IMR-90 (cell line): ENCODE measurements around the gene IGF2R. TPM values are rescaled to one million over a fixed set of nuclear protein-coding genes. Genes with fewer than 3 reads are reported as not detected.

Source experiments
- ATAC-seq: fragments of 200-7000 bp; cut with Tn5 transposase; 2 replicates; pipeline ENCODE4 v1.9.1; 2020; ENCODE audit warnings: low read depth, mild to moderate bottlenecking, moderate library complexity
- BruUV-seq: library from RNA; stranded (reverse); fragments of 400-500 nt; replicated peaks from 2 replicates; lab custom pipeline; 2021; lab: Mats Ljungman, UMichigan
- CTCF ChIA-PET: fragments of 300-600 bp; formaldehyde crosslinking; extraction: SDS; loops from one replicate; lab custom pipeline; 2021; ENCODE audit warnings: antibody characterized with exemption; lab: Yijun Ruan, JAX
- POLR2A ChIA-PET: fragments of 300-600 bp; sonication (Branson Sonifier 250); formaldehyde crosslinking; loops from one replicate; lab custom pipeline; 2022; ENCODE audit warnings: antibody characterized with exemption; ENCODE audit not compliant: unreplicated experiment; lab: Charles Lee
- DNase-seq: peaks from one replicate; pipeline ENCODE4 v3.0.0; 2013
- H2AFZ ChIP-seq: replicated peaks from 2 replicates; pipeline ENCODE3; 2013; ENCODE audit warnings: low read length, mild to moderate bottlenecking; ENCODE audit not compliant: poor library complexity
- H2AK5ac ChIP-seq: 2 replicates; pipeline ENCODE4 v1.6.1; 2013; ENCODE audit warnings: low read depth, low read length, inconsistent platforms
- H2AK9ac ChIP-seq: replicated peaks from 2 replicates; pipeline ENCODE3; 2013; ENCODE audit warnings: mild to moderate bottlenecking, low read depth, low read length, moderate library complexity; ENCODE audit not compliant: poor library complexity
- H2BK120ac ChIP-seq: 2 replicates; pipeline ENCODE4 v1.6.1; 2013; ENCODE audit warnings: low read depth, low read length, inconsistent platforms
- H2BK15ac ChIP-seq: 3 replicates; pipeline ENCODE4 v1.6.1; 2013; ENCODE audit warnings: low read depth, low read length, inconsistent platforms
- H2BK20ac ChIP-seq: 2 replicates; pipeline ENCODE4 v1.6.1; 2013; ENCODE audit warnings: low read depth, mild to moderate bottlenecking, inconsistent platforms, low read length, moderate library complexity
- H2BK5ac ChIP-seq: 2 replicates; pipeline ENCODE4 v1.6.1; 2013; ENCODE audit warnings: mild to moderate bottlenecking, low read depth, low read length, inconsistent platforms; ENCODE audit not compliant: poor library complexity, severe bottlenecking
- H3K14ac ChIP-seq: replicated peaks from 2 replicates; pipeline ENCODE4 v1.6.1; 2013; ENCODE audit warnings: low read depth, low read length, inconsistent platforms
- H3K18ac ChIP-seq: 2 replicates; pipeline ENCODE4 v1.6.1; 2013; ENCODE audit warnings: low read depth, low read length, control low read depth
- H3K23ac ChIP-seq: 2 replicates; pipeline ENCODE4 v1.6.1; 2013; ENCODE audit warnings: low read depth, low read length, inconsistent platforms
- H3K27ac ChIP-seq: 2 replicates; pipeline ENCODE4 v1.5.1; 2013; ENCODE audit warnings: mild to moderate bottlenecking, control low read depth, low read length; ENCODE audit not compliant: insufficient read depth
- H3K27me3 ChIP-seq: 2 replicates; pipeline ENCODE4 v1.6.1; 2013; ENCODE audit warnings: low read length; ENCODE audit not compliant: control insufficient read depth, insufficient read depth
- H3K36me3 ChIP-seq: 2 replicates; pipeline ENCODE4 v1.6.1; 2013; ENCODE audit warnings: low read length, mixed read lengths; ENCODE audit not compliant: control insufficient read depth, insufficient read depth
- H3K4ac ChIP-seq: 2 replicates; pipeline ENCODE4 v1.6.1; 2013; ENCODE audit warnings: low read depth, low read length, inconsistent platforms
- H3K4me1 ChIP-seq: 2 replicates; pipeline ENCODE4 v1.6.1; 2013; ENCODE audit warnings: low read length, mixed read lengths; ENCODE audit not compliant: control insufficient read depth, insufficient read depth
- H3K4me2 ChIP-seq: 2 replicates; pipeline ENCODE4 v1.6.1; 2013; ENCODE audit warnings: low read depth, mild to moderate bottlenecking, control low read depth, low read length, moderate library complexity
- H3K4me3 ChIP-seq: 2 replicates; pipeline ENCODE4 v1.5.1; 2013; ENCODE audit warnings: low read depth, mild to moderate bottlenecking, control low read depth, low read length, moderate library complexity; ENCODE audit not compliant: insufficient read depth
- H3K56ac ChIP-seq: 2 replicates; pipeline ENCODE4 v1.6.1; 2013; ENCODE audit warnings: low read length, inconsistent platforms; ENCODE audit not compliant: insufficient read depth; ENCODE audit errors: extremely low read depth
- H3K79me1 ChIP-seq, 2 experiments: 2 replicates each; pipeline ENCODE4 v1.6.1; 2013; ENCODE audit warnings: low read length in 2 of 2, inconsistent platforms in 1 of 2, low read depth in 1 of 2
- H3K9ac ChIP-seq: 2 replicates; pipeline ENCODE4 v1.6.1; 2013; ENCODE audit warnings: low read depth, low read length, control low read depth
- H3K9me1 ChIP-seq: 2 replicates; pipeline ENCODE4 v1.6.1; 2013; ENCODE audit warnings: low read length, inconsistent platforms; ENCODE audit not compliant: insufficient read depth
- H3K9me3 ChIP-seq: 2 replicates; pipeline ENCODE4 v1.6.1; 2013; ENCODE audit warnings: low read length; ENCODE audit not compliant: control insufficient read depth, insufficient read depth
- H4K20me1 ChIP-seq: 2 replicates; pipeline ENCODE4 v1.6.1; 2013; ENCODE audit warnings: low read length, inconsistent platforms; ENCODE audit not compliant: insufficient read depth
- H4K5ac ChIP-seq: 2 replicates; pipeline ENCODE4 v1.6.1; 2013; ENCODE audit warnings: mild to moderate bottlenecking, low read depth, low read length, control low read depth
- H4K8ac ChIP-seq, 2 experiments: 2 replicates each; pipeline ENCODE4 v1.6.1; 2013; ENCODE audit warnings: low read depth in 2 of 2, low read length in 2 of 2, control low read depth in 1 of 2, inconsistent platforms in 1 of 2
- H4K91ac ChIP-seq: 2 replicates; pipeline ENCODE4 v1.6.1; 2013; ENCODE audit warnings: low read depth, low read length, inconsistent platforms; ENCODE audit not compliant: insufficient read depth
- BHLHE40 ChIP-seq: fragments of 150-350 bp; IDR thresholded peaks from 2 replicates; pipeline ENCODE4 v1.6.1; 2016; ENCODE audit warnings: mild to moderate bottlenecking, low read depth, low read length
- CEBPB ChIP-seq: IDR thresholded peaks from 2 replicates; pipeline ENCODE4 v1.6.1; 2012; ENCODE audit warnings: low read depth, low read length, improper control_type of control experiment
- CHD1 ChIP-seq: IDR thresholded peaks from 2 replicates; pipeline ENCODE4 v1.6.1; 2012; ENCODE audit warnings: low read depth, low read length, improper control_type of control experiment
- CTCF ChIP-seq: conservative IDR thresholded peaks from 2 replicates; pipeline ENCODE4 v1.5.1; 2012; ENCODE audit warnings: mild to moderate bottlenecking, low read depth, low read length, improper control_type of control experiment
- ELK1 ChIP-seq: fragments of 150-350 bp; IDR thresholded peaks from 2 replicates; pipeline ENCODE4 v1.6.1; 2016; ENCODE audit warnings: low read depth, mild to moderate bottlenecking, low read length, moderate library complexity, borderline replicate concordance
- MAFK ChIP-seq: IDR thresholded peaks from 2 replicates; pipeline ENCODE4 v1.6.1; 2012; ENCODE audit warnings: low read depth, low read length, improper control_type of control experiment
- MAZ ChIP-seq: IDR thresholded peaks from 2 replicates; pipeline ENCODE4 v1.6.1; 2012; ENCODE audit warnings: low read depth, mild to moderate bottlenecking, low read length, improper control_type of control experiment, moderate library complexity, borderline replicate concordance
- MXI1 ChIP-seq: IDR thresholded peaks from 2 replicates; pipeline ENCODE4 v1.6.1; 2012; ENCODE audit warnings: low read depth, mild to moderate bottlenecking, low read length, moderate library complexity, borderline replicate concordance
- NFE2L2 ChIP-seq: fragments of 150-350 bp; IDR thresholded peaks from 2 replicates; pipeline ENCODE4 v1.6.1; 2016; ENCODE audit warnings: low read depth, mild to moderate bottlenecking, low read length
- POLR2A ChIP-seq: IDR thresholded peaks from 2 replicates; pipeline ENCODE4 v1.6.1; 2012; ENCODE audit warnings: mild to moderate bottlenecking, low read depth, low read length
- RCOR1 ChIP-seq: IDR thresholded peaks from 2 replicates; pipeline ENCODE4 v1.6.1; 2012; ENCODE audit warnings: mild to moderate bottlenecking, low read length, improper control_type of control experiment; ENCODE audit not compliant: insufficient replicate concordance
- RFX5 ChIP-seq: IDR thresholded peaks from 2 replicates; pipeline ENCODE4 v1.8.0; 2012; ENCODE audit warnings: low read depth, mild to moderate bottlenecking, low read length, moderate library complexity
- SMC3 ChIP-seq: fragments of 150-350 bp; IDR thresholded peaks from 2 replicates; pipeline ENCODE4 v1.6.1; 2016; ENCODE audit warnings: low read depth, mild to moderate bottlenecking, antibody characterized with exemption, low read length, moderate library complexity
- USF2 ChIP-seq: fragments of 150-350 bp; IDR thresholded peaks from 2 replicates; pipeline ENCODE4 v1.6.1; 2017; ENCODE audit warnings: mild to moderate bottlenecking, antibody characterized with exemption, low read length, low read depth
- WGBS, 2 experiments: methylation state at CpG; one replicate each; pipeline versions ENCODE4 v1.1.5 to v1.1.7; 2013; ENCODE audit warnings: missing lambda C conversion rate in 2 of 2; ENCODE audit not compliant: insufficient read length in 1 of 2; ENCODE audit errors: extremely low coverage in 2 of 2; 5-methylcytosine and 5-hydroxymethylcytosine counted together
- dilution Hi-C: fragments of 300-500 bp; cut with HindIII; formaldehyde crosslinking; loops from one replicate; pipeline ENCODE4 v1.14.3; 2018; ENCODE audit warnings: low sequenced_read_pairs; ENCODE audit not compliant: unreplicated experiment
- in situ Hi-C: fragments of 300-500 bp; cut with MboI; formaldehyde crosslinking; loops from 3 replicates; pipeline ENCODE4 v1.14.3; 2019; ENCODE audit warnings: low sequenced_read_pairs, inconsistent platforms, mixed read lengths
- intact Hi-C: fragments of 100-400 bp; cut with micrococcal nuclease; formaldehyde crosslinking; loops from 2 replicates; pipeline ENCODE4 v1.10.0; 2022
- polyA plus RNA-seq, 3 experiments: library from polyadenylated mRNA; depleted of rRNA; stranded (reverse); fragments of >200 nt; gene quantifications; 2 replicates each; pipeline ENCODE4 v1.2.3, GENCODE V29; 2012; ENCODE audit warnings: low replicate concordance in 1 of 3
- total RNA-seq: library from RNA; depleted of rRNA; stranded (reverse); fragments of >200 nt; gene quantifications from 2 replicates; pipeline ENCODE4 v1.2.3, GENCODE V29; 2012

IGF2R gene
- total and polyA plus RNA-seq, 2 of the 4 experiments (the other 2 are of a cell fraction), result 33.2 to 41.4 TPM

GRCh38 chr6:159995405-159995804 lies 26.5 kb downstream of the IGF2R start:
- Histone ChIP-seq H2AFZ (no peak overlapping the region), H2BK5ac (no peak overlapping the region), H3K9me3 (no peaks in the 10 kb centered on the region), H3K56ac (no peak overlapping the region), H4K8ac (no peak overlapping the region), H3K36me3 (peaks cover 14% of the 10 kb centered on the region), H3K14ac (no peak overlapping the region), H3K18ac (no peak overlapping the region), H4K91ac (no peak overlapping the region), H3K9me1 (peaks cover 6% of the 10 kb centered on the region; the same call in 1 of the 2 replicates), H3K4me3 (no peak overlapping the region), H3K4ac (no peak overlapping the region), H3K9ac (no peak overlapping the region), H2BK20ac (no peak overlapping the region), H3K27ac (no peak overlapping the region), H4K5ac (no peak overlapping the region), H3K4me2 (no peak overlapping the region), H2BK15ac (no peak overlapping the region), H2AK9ac (no peak overlapping the region), H2BK120ac (no peak overlapping the region), H3K79me1 (peaks cover 30 to 70% of the 10 kb centered on the region in 2 experiments), H3K27me3 (no peaks in the 10 kb centered on the region), H4K20me1 (peaks cover 53% of the 10 kb centered on the region), H2AK5ac (no peak overlapping the region), H3K4me1 (no peaks in the 10 kb centered on the region; the same call in 1 of the 2 replicates), H3K23ac (no peak overlapping the region)
- no CpG with 5 or more reads among the region's 2 CpGs for WGBS, 2 experiments
- intact Hi-C loops, result no loop called here
- no peak for ATAC-seq
- no TSS peak for BruUV-seq
- TF ChIP-seq MXI1 (no peak), CHD1 (no peak), POLR2A (no peak), CTCF (no peak), BHLHE40 (no peak), MAFK (no peak), NFE2L2 (no peak), CEBPB (no peak), RCOR1 (no peak), ELK1 (no peak), USF2 (no peak), MAZ (no peak), RFX5 (no peak), SMC3 (no peak)
- ChIA-PET CTCF (no interaction called here), POLR2A (no interaction called here)
- no peak for DNase-seq
- dilution Hi-C loops, result no loop called here
- in situ Hi-C loops, result no loop called here
